COLO829 (cell line): ENCODE data around the gene AMMECR1.

Experiments
- DNase-seq: peaks from one replicate; pipeline ENCODE4 v3.0.0; 2012; ENCODE audit warnings: low spot score

AMMECR1 gene

DNA sequence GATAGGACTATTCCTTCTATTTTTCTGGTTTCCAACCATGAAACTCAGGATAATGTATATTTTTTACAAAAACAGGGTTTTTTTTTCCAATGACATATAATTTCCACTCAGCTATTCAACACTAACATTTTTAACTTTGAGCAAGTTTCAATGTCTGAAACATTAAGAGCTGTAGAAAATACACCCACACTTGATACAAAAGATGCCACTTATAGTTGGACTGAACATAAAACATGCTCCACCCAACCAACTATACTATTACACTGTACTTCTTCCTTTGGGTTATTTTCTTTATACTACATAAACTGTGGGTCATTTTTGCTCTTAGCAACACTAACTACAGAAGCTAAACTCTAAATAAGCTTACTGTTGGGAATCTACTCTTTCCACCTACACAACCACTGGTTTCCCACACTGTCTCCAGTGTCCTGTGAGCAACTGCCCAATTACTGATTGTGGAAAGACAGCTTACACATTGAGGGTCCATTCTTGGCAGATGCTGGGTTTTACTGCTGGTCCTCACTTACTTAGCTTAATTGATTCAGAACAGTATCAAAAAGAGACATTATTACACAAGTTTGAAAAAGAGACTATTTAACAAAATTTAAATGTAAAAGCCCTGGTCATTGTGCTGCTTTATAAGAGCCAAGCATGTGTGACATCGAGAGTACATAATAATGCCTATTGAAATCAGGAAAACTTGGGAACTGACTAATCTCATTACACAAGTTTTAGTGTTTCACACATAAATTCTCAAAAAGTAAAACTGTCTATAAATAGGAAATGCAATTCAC, 6.3 kb downstream of the AMMECR1 start:
- DNase-seq: peak; percentile 45

DNA sequence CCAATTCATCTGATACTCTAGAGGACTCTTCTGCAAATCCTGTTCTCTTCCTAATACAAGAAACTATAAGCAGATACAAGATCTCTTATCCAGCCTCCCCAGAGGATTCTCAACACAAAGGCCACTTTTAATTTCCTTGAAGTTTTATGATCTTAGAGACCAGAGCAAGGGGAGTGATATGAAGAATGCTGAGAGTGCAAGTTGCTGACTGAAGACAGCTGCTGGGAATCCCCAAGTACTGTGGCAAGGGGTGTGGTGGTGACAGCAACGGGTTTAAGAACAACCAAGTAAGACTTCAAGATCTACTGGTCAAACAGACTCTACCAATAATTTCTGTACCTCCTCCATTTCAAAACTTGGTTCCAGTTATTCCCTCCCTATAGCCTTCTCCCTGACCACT, 7.0 kb downstream of the AMMECR1 start:
- DNase-seq: peak; percentile 29

DNA sequence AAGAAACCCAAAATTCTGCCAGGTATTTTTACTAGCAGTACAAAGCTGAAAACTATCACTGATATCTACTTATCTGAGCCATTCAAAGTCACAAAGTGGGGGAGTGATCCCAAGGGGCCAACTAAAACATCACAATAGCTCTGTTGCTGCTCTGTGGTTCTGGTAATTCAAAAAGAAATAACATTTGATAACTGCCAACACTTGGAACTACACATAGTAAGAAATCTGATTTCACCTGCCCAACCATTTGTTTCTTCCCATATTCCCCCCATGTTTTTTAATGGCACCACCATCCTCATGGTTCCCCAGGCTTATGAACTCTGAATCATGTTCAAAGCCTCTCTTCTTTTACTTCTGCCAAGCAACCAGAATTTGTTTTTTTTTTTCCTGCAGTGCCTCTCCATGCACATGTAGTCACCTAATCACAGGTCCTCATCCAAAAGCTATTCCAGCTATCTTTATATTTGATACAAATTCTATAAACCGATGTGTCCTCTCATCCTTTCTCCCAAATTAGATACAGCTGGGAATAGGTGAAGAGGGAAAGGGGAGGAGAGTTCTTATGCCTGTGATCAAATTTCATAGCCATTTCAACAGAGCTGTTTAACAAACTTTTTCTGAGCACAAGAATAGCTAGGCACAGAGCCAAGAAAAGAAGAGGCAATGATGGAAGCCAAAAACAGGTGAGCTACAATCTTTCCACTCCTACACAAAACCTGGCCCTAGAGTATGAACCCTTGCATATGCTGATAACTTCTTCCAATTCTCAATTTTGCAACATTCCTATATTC, 7.7 kb downstream of the AMMECR1 start:
- no peak for DNase-seq

DNA sequence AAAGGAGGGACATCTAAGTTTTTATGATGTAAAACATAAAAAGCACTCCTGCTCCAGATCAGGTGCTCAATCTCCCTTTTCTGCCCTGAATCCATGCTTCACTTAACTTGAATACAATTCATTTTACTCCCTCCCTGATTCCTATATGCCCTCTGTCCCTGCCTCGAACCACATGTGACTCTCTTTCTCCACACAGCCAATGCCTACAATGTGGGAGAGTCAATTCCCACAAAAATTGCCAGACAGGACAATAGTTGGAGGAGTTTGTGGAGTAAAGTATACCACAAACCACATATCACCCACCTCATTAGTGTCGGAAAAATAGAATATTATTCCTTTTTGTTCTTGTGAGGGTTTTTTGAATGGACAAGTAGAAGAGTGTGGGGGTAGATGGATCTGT, 9.7 kb downstream of the AMMECR1 start:
- no peak for DNase-seq

DNA sequence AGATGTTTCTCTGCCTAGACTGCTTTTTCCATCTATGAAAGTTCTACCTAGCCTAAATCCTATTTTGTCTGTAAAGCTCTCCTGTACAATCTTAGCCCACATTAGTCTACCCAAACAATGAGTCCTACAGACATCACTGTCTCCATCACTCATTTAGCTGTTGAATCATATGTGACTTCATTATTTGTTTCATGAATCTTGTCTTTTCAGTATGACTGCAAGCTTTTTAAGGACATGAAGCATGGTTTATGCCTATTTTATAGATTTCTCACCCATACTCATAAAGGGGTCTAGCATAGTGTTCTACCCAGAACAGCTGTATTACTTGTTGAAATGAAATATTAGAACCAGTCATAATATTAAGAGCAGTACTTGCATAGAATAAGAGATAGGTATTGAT, 13.0 kb downstream of the AMMECR1 start:
- no peak for DNase-seq

DNA sequence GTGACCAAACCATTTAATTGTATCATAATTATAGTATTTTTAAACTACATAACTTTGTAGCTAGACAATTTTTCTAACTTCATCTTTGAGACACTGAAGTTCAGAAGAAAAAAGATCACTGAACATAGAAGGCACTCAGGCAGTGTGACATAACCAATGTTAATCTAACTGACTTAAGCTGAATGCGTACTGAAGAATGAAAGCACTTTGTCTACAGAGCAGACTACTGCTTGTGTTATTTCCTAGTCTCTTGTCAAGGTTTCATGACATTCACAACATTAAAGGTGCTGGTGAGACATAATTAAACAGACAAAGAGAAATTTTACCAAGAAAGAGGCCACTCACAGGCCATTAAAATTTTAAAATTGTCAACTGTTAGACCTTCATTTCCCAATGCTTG, 13.5 kb downstream of the AMMECR1 start:
- no peak for DNase-seq

DNA sequence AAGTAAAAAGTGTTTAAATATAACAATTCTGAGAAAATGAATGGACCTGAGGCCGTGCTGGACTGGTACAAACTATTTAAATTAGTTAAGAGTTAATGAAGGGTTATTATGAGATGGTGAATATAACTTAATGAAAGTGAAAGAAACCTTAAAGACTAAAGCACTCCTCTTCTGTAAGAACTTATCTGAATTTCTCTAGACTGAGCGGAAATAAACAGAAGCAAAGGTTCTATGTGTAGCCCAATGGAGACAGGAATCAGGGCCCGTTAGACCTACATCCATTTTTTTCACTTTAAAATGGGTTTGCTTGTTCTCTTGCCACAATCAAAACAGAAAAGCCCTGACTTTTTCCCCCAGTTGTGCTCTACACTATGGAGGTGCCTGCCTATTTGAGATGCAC, 14.9 kb downstream of the AMMECR1 start:
- no peak for DNase-seq

DNA sequence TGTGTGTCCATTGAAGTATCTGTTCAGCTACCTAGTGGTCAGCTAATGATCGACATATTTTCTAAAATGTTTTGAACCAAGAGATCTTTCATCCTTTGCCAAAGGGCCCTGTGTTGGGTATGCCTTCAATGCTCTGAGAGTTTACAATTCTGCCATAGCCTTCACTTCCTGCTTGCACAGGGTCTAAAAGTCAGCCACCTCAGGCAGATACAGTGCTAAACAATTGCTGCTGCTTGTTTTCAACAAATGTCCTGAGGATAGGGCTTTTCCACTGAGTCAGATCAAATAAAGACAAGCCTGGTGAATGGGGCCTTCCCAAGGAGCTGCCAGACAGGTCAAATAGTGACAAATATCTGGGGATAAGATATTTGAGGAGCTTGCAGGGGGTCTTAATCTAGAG, 16.7 kb downstream of the AMMECR1 start:
- DNase-seq: no peak

DNA sequence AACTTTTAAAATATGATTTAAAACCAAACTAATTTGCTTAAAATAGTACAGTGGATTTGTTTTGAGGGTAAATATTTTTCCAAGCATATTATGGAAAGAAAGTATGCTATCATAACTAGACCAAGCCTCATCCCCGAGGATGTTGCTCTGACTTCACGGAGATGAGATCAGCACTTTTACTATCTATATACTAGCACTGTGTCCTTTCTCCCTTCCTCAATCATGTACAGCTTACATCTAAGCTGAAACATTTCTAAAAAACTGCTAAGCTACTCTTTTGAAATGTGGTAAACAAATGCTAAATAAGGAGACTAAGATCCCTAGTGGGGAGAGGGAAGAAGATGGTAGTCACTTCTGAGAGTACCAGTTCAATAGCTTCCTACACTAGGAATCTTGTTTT, 23.8 kb downstream of the AMMECR1 start:
- no peak for DNase-seq

DNA sequence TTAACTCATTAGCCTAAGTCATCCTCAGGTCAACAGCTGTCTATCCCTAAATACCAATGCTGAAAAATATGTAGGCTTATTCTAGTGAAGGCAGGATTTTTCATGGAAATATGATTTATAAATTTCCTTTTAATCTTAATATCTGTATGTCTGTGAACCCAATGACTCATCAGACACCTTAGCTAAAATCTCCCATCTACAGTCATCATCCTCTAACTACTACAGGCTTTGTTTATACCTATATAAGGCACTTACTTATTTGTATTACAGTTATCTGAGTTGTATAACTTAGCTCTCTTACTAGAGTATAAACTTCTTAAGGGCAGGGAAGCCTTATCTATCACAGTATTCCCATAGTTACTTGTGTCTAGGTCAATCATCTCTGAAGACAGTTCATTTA, 24.2 kb downstream of the AMMECR1 start:
- DNase-seq: no peak

DNA sequence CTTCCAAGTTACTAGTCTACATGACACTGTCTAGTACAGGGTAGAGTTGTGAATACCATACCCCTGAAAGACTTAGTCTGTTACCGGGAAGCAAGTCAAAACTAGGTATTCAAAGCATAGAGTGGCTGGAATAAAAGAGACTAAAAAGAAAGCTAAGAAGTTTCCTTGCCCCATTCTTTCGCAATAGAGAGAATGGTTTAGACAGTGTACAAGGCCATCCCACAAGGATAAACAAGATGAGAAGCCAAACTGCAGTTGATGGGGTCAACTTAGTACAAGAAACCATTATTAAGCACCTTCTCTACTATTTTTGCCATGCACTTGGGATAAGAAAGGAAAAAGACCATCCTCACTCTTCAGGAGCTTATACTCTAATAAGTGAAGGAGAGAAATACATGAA, 30.3 kb downstream of the AMMECR1 start:
- no peak for DNase-seq

DNA sequence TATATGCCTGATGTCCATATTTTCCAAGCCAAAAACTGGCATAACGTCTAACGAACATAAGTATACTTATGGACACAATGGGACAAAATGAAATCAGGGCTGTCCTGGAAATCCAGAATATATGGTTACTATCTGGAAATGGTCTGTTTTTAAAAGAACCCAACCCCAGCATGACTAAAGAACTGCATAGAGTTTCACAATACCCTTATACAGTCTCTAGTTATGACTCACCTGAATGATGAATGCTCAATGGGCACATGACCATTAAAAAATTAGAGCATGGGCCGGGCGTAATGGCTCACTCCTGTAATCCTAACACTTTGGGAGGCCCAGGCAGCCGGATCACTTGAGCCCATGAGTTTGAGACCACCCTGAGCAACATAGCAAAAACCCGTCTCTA, 31.8 kb downstream of the AMMECR1 start:
- peak; percentile 77 for DNase-seq

DNA sequence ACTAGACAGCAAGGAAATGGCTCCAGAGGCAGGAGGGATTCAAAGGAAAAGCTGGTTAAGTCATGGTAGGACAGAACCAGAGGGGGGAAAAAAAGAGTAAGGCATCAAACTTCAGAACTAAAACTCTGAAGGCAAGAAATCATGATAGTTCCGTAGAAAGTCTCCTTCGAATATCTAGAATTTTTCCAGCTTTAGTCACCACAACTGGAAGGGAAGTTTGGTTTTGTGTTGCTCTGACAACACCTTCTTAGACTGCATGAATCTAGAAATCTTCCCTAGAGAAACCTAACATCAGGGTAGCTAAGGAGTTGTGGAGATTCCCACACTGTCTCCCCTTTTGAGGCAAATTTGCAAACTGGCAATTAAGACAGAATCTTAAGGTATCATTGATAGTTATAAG, 33.7 kb downstream of the AMMECR1 start:
- DNase-seq: no peak

DNA sequence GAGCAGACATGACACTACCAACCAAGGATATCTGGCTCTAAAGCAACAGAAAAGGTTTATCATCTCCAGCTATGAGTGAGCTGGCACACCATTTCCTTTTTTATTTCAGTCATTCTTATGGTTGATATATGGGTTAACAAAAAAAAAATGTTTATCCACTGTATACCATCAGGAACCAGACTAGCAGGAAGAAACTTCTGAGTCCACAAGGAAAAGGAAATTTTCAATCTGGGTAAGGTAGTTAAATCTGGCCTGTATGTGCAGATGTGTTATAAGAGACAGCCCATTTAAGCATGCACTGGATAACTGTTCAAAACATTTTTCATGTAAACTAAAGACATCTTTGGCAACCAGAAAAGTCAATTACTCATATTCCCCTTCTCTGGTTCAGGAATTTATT, 35.0 kb downstream of the AMMECR1 start:
- no peak for DNase-seq

DNA sequence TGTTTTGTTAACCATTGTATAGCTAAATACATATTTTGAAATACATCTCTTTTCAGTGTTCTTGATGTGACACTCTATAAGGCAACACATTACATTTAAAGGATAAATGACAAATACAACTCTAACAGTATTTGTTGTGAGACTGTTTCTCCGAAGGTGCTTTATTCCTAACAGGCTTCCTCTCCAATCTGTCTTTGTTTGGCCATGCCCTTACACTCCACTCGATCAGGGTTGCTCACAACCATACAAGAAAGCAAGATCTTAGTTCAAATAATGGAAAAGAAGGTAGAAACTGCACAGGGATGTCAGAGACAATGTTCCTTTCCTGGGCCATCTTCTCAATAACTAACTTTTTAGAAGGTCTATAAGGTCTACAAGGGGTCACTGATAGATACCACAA, 36.5 kb downstream of the AMMECR1 start:
- no peak for DNase-seq

DNA sequence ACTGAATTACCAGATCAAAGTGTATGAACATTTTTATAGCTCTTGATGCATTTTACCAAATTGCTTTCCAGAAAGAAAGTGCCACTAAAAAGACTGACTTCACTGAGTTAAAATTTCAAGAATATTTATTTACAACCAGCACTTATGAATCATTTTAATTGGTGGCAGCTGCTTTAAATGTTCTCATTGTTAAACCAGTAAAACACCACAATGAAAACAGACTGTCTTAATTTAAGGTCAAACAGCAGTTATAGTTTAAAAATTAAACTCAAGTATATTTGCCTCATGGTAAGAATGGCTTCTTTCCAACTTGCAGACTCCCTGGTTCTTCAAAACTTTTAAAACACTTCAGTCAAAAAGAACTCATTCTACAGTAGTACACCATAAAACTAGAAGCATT, 36.9 kb downstream of the AMMECR1 start:
- no peak for DNase-seq

DNA sequence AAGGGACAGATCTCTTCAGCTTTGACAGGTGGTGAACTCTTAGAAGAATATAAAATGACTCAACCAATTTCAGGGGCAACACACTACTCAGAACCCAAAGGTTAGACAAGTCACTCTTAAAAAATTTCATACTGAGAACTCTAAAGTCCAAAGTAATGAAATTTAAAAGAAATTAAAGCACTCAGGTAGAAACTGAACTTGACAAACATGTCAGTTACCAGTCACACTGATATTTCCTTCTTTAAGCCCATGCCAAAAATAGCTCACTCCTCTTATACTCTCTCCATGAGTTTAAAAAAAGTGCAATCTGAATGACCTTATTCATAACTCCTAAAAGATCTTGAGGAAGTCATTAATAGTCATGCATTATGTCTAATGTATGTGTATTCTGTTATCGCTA, 40.3 kb downstream of the AMMECR1 start:
- peak; percentile 35 for DNase-seq

DNA sequence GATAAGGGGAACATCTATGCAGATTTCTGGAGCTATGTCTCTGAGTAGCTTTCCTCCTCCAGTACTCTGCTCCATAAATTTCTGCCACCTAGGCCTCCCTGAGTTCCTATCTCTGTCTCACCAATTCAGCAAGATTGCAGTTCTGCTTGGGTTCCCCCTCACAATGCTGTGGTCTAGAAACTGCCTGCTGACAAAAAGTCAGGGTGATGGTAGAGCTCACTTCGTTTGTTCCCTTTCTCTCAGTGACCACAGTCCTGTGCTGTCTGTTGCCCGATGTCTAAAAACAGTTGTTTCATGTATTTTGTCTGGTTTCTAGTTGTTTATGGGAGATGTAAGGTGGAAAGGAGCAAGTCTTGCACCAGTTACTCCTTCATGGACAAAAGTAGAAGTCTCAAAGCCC, 41.1 kb downstream of the AMMECR1 start:
- DNase-seq: no peak

DNA sequence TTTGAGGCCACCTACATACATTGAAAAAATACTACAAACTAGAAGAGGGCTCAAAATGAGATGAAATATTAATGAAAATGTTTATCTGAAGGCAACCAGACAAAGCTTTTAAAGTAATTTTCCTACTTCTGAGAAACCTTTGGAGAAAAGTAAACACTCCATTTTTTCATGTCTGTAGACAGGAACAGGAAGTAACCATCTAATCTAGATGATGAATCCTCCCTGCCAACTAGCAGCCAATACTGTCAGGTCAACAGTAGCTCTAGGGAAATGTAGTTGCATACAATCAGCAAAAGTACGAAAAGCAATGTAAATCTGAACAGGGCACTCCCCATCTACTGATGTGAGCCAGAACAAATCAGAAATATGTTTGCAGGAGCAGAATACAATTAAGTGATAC, 49.0 kb downstream of the AMMECR1 start:
- DNase-seq: no peak

DNA sequence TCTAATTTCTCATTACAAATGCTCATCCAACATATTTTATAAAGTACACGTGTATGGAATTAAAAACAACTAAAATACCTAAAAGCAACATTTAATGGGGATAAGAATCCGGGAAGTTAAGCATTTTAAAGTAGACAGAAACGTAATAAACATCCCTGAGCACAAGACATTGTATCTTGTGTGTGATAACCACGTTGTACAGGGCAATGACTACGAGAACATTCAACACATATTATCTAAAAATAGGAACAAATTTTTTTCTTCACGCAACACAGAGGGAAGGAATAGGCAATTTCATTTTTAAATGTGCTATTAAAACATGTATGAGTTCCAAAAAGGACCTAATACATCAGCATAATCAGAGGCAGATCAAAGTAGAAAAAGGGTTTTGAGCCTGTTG, 49.5 kb downstream of the AMMECR1 start:
- DNase-seq: no peak

DNA sequence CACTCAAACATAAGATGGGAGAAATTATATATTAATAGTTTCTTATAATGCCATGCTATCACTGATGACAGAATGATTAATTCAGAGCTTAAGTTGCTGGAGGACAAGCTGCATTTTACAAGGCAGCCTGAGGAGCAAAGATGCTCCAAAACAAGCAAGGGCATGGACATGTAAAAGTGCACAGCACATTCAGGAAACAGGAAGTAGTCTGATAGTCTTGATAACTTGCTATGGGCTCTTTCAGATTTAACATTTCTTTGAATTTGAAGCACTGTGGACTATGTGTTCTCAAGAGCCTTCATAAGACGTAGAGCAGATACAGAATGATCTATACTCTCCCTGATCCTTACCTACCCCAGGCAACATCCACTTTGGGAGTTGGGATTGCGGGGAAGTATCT, 50.0 kb downstream of the AMMECR1 start:
- DNase-seq: no peak

DNA sequence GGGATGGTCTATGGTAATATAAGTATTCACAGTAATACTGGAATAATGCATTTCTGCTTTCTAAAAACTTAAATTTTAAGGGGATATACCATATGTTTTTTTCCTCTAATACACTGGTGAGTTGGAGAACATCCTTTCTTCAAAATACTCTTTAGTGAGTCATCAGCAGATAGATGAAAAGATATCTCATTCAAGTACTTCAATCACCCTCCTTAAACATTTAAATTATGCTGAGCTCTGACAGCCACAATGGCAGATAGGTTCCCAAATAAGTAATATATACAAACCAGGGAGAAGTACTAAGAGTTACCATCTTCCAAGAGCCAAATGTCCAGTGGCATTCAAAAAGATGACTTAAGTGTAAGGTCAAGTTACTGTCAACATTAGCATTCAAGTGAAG, 52.2 kb downstream of the AMMECR1 start:
- DNase-seq: no peak

DNA sequence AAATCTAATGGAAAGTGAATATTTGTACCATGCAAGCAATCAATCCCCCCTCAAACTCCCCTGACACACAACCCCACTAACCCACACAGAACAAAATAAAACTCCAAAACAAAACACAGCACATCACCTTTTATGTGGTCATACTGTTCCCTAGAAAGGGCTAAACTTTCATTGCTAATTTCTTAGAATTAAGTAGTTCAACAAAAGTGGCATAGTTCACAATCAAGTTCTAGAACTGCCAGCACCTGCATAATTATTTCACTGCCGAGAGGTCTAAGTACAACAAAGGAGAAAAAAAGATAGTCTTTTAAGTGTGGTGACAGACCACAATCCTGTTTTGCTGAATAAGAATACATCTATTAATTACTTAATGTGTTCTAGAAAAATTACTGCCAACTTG, 58.8 kb downstream of the AMMECR1 start:
- no peak for DNase-seq

DNA sequence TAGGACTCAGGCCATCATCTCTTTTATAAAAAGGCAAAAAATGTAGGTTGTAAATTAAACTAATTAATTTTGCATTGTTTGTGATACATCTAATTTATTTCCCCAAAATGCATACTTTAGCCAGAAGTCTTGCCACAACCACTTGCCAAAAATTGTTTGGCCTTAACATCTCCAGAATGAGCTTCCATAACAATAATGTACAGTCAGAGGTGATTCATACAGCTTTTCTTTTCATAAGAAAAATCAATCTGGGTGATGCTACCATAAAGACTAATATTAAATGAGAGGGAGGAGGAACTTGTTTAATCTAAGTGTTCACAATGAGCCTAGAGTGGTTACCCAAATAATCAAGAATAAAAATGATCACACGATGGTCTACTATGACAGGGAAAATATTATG, 59.3 kb downstream of the AMMECR1 start:
- no peak for DNase-seq
